Type B pancreatic cell (in vitro differentiated cells): ENCODE measurements around the gene RASGRF2. TPM values are rescaled to one million over a fixed set of nuclear protein-coding genes. Genes with fewer than 3 reads are reported as not detected.

Experiments
- DNase-seq: peaks from one replicate; pipeline ENCODE4 v3.0.0; 2021; ENCODE audit warnings: mixed read lengths; ENCODE audit not compliant: unreplicated experiment; ENCODE audit errors: extremely low spot score
- H3K27ac Mint-ChIP-seq: 2 replicates; pipeline ENCODE4 v1.8.0; 2021; ENCODE audit warnings: mild to moderate bottlenecking, mixed read lengths
- H3K27me3 Mint-ChIP-seq: 2 replicates; pipeline ENCODE4 v1.8.0; 2021; ENCODE audit warnings: mixed read lengths
- H3K36me3 Mint-ChIP-seq: 2 replicates; pipeline ENCODE4 v1.8.0; 2021; ENCODE audit warnings: mixed read lengths
- H3K4me1 Mint-ChIP-seq: one replicate; pipeline ENCODE4 v1.8.0; 2021; ENCODE audit warnings: mixed read lengths; ENCODE audit not compliant: unreplicated experiment
- H3K4me3 Mint-ChIP-seq: 2 replicates; pipeline ENCODE4 v1.8.0; 2021; ENCODE audit warnings: mild to moderate bottlenecking, mixed read lengths
- H3K9me3 Mint-ChIP-seq: 2 replicates; pipeline ENCODE4 v1.8.0; 2021; ENCODE audit warnings: mixed read lengths
- total RNA-seq: library from RNA; stranded (reverse); gene quantifications from 2 replicates; pipeline ENCODE4 v1.2.1, GENCODE V29; 2021; ENCODE audit warnings: low replicate concordance
- TF ChIP-seq, protein P1 (sequence below): fragments of 200-600 bp; sonication (generic); conservative IDR thresholded peaks from 2 replicates; pipeline ENCODE4 v1.5.0; 2021; ENCODE audit warnings: antibody characterized with exemption, mild to moderate bottlenecking

Gene RASGRF2
- total RNA-seq, 1 donor from 2014 or later = 2.1 TPM

DNA sequence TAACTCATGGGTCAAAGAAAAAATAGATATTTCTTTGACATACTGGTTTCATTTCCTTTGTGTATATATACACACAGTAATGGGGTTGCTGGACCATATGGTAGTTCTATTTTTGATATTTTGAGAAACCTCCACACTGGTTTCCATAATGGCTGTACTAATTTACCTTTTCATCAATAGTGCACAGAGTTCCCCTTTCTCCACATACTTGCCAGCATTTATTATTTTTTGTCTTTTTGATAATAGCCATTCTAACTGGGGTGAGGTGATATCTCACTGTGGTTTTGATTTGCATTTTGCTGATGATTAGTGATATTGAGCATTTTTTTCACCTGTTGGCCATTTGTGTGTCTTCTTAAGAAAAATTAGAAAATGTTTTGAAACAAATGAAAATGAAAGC, 194.6 kb downstream of the RASGRF2 start:
- Mint-ChIP-seq H3K27ac (no peak overlapping the region), H3K36me3 (no peaks in the 10 kb centered on the region), H3K9me3 (peaks cover 13% of the 10 kb centered on the region), H3K4me1 (no peaks in the 10 kb centered on the region), H3K27me3 (no peaks in the 10 kb centered on the region), H3K4me3 (no peak overlapping the region)
- no peak for DNase-seq
- TF ChIP-seq, protein P1, sequence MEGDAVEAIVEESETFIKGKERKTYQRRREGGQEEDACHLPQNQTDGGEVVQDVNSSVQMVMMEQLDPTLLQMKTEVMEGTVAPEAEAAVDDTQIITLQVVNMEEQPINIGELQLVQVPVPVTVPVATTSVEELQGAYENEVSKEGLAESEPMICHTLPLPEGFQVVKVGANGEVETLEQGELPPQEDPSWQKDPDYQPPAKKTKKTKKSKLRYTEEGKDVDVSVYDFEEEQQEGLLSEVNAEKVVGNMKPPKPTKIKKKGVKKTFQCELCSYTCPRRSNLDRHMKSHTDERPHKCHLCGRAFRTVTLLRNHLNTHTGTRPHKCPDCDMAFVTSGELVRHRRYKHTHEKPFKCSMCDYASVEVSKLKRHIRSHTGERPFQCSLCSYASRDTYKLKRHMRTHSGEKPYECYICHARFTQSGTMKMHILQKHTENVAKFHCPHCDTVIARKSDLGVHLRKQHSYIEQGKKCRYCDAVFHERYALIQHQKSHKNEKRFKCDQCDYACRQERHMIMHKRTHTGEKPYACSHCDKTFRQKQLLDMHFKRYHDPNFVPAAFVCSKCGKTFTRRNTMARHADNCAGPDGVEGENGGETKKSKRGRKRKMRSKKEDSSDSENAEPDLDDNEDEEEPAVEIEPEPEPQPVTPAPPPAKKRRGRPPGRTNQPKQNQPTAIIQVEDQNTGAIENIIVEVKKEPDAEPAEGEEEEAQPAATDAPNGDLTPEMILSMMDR = no peak

DNA sequence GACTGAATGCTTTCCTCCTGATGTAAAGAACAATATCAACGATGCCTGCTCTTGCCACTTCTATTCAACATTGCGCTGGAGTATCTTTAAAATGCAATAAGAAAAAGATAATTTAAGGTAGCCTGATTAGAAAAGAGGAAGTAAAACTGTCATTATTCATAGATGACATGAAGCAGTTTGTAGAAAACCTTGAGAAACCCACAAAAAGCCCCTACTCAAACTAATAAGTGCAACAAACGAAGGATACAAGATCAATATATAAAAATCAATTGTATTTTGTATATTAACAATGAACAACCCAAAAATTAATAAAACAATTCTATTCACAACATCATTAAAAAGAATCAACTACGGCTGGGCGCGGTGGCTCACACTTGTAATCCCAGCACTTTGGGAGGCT, 196.6 kb downstream of the RASGRF2 start:
- H3K9me3 Mint-ChIP-seq = peaks cover 13% of the 10 kb centered on the region
- no peaks in the 10 kb centered on the region for H3K4me1 Mint-ChIP-seq
- TF ChIP-seq, protein P1 = no peak
- H3K27ac Mint-ChIP-seq = no peak overlapping the region
- H3K4me3 Mint-ChIP-seq = no peak overlapping the region
- H3K36me3 Mint-ChIP-seq = no peaks in the 10 kb centered on the region
- H3K27me3 Mint-ChIP-seq = no peaks in the 10 kb centered on the region
- no peak for DNase-seq

DNA sequence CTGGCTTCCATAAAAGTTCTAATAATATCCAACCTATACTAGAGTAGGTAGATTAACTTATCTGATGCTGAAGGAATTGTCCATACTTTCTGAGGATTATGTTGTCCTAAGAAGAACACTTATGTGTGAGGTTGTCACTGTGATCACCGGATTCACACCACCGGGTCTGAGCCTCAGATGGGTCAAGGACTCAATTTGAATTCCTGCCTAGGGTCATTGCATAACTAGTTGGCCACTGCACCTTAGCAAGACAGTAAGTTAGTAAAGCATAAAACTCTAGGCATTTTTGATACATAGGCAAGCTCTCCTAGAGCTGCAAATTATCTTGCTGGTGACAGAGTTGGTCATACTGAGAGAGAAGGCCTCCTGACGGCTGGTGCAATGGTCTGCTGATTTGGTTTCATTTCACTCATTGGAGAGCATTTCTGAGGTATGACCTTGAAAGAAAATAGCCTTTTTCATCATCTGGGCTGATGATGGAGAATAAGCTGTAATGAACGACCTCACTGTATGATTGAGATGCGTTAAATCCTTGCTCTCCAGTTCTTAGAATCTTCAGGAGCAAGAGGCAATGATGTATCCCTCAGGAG, 200.9 kb downstream of the RASGRF2 start:
- Mint-ChIP-seq H3K27me3 (no peaks in the 10 kb centered on the region), H3K27ac (no peak overlapping the region), H3K36me3 (no peaks in the 10 kb centered on the region), H3K4me1 (no peaks in the 10 kb centered on the region), H3K9me3 (peaks cover 4% of the 10 kb centered on the region), H3K4me3 (no peak overlapping the region)
- TF ChIP-seq, protein P1 = no peak
- DNase-seq = no peak

DNA sequence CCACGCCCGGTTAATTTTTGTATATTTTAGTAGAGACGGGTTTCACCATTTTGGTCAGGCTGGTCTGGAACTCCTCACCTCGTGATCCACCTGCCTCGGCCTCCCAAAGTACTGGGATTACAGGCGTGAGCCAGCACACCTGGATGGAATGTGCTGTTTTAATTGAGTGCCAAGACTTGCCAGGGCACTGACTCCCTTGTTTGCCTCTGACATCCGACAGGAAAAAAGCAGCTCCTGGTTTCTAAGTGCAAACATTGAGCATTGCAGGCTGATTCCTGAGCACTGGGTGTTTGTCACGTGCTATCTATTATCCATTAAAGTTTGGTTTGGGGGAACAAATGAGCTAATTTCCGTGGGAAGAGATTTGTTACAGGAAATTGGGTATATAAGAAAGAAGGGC, 202.3 kb downstream of the RASGRF2 start:
- peaks cover 2% of the 10 kb centered on the region for H3K27me3 Mint-ChIP-seq
- no peak overlapping the region for H3K4me3 Mint-ChIP-seq
- H3K36me3 Mint-ChIP-seq = no peaks in the 10 kb centered on the region
- no peaks in the 10 kb centered on the region for H3K9me3 Mint-ChIP-seq
- H3K27ac Mint-ChIP-seq = no peak overlapping the region
- TF ChIP-seq, protein P1 = no peak
- H3K4me1 Mint-ChIP-seq = peaks cover 7% of the 10 kb centered on the region
- no peak for DNase-seq

DNA sequence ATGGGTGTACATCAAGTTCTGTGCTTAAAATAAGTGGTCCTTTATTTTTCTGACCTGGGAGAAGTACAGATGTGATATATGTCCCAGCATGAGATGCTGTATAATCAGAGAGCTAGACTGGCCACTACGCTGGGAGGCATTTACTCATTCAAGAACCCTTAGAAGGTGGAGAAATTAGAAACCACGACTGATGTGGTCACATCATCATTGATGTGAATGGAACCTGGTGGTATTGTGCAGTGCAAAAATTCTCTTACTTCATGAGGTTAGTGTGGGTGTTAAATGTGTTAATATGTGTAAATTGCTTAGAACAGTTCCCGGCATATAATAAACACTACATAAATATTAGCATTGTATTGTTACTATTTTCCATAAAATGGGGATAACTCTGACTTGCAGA, 203.5 kb downstream of the RASGRF2 start:
- TF ChIP-seq, protein P1 = no peak
- H3K36me3 Mint-ChIP-seq = no peaks in the 10 kb centered on the region
- H3K4me1 Mint-ChIP-seq = peaks cover 17% of the 10 kb centered on the region
- peaks cover 1% of the 10 kb centered on the region for H3K9me3 Mint-ChIP-seq
- H3K27me3 Mint-ChIP-seq = peaks cover 7% of the 10 kb centered on the region
- no peak overlapping the region for H3K27ac Mint-ChIP-seq
- no peak for DNase-seq
- H3K4me3 Mint-ChIP-seq = no peak overlapping the region

DNA sequence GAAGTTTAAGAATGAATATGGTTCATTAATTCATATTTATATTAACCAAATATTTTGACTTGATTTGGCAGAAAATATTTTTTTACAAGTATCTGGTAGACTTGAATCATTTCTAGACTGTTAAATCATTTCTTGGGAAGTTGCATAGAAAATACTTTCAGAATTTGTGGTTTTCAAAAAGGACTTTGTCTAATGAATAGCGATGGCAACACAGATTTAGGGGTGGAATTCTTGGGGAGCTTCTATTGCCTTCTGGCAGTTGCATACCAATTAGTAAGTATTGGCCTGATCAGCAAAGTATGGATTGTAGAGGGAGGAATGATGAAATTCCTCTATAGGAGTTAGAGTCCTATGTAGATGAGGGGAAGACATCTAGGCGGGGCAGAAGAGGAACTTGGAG, 204.3 kb downstream of the RASGRF2 start:
- no peak for DNase-seq
- TF ChIP-seq, protein P1 = no peak
- H3K9me3 Mint-ChIP-seq = peaks cover 5% of the 10 kb centered on the region
- H3K27ac Mint-ChIP-seq = no peak overlapping the region
- H3K36me3 Mint-ChIP-seq = no peaks in the 10 kb centered on the region
- peaks cover 21% of the 10 kb centered on the region for H3K4me1 Mint-ChIP-seq
- peaks cover 10% of the 10 kb centered on the region for H3K27me3 Mint-ChIP-seq
- no peak overlapping the region for H3K4me3 Mint-ChIP-seq
